ENCODE data around the gene SLC25A19.
"Not testable (repeated sequence)": the region's sequence is repeated elsewhere in the genome, so short reads cannot be mapped to it uniquely, and the experiment has no call there.

SLC25A19 gene

GRCh38 chr17:75271955-75272847 lies 17.0 kb downstream of the SLC25A19 start:
- no peak for DNase-seq
- in situ Hi-C loops (cut with HindIII; ENCODE audit: low pct_ligation_motif_present, low pct_unique_long_range_greater_than_20kb, low sequenced_read_pairs) = no loop called here

GRCh38 chr17:75271233-75271954 lies 17.8 kb downstream of the SLC25A19 start:
- in situ Hi-C loops (cut with HindIII; ENCODE audit: low pct_ligation_motif_present, low pct_unique_long_range_greater_than_20kb, low sequenced_read_pairs) = no loop called here
- DNase-seq = peak; percentile 83

- in situ Hi-C loops (cut with HindIII; ENCODE audit: low pct_ligation_motif_present, low pct_unique_long_range_greater_than_20kb, low sequenced_read_pairs) = no loop called here
- no peak for DNase-seq
These were observed 18.3 kb downstream of the SLC25A19 start, which contains the start of gene MIF4GD for GRCh38 chr17:75270966-75271232. Gene MIF4GD (minus strand): TSS chr17:75271231. CDS start chr17:75270195, 1,036 bp downstream.

- in situ Hi-C loops (cut with HindIII; ENCODE audit: low pct_ligation_motif_present, low pct_unique_long_range_greater_than_20kb, low sequenced_read_pairs) = no loop called here
- DNase-seq = peak; percentile 80
These were observed 18.8 kb downstream of the SLC25A19 start for GRCh38 chr17:75270218-75270965.

- in situ Hi-C loops (cut with HindIII; ENCODE audit: low pct_ligation_motif_present, low pct_unique_long_range_greater_than_20kb, low sequenced_read_pairs) = no loop called here
- peak; percentile 24 for DNase-seq
These were observed 19.4 kb downstream of the SLC25A19 start for GRCh38 chr17:75269844-75270217.

- DNase-seq = no peak
- in situ Hi-C loops (cut with HindIII; ENCODE audit: low pct_ligation_motif_present, low pct_unique_long_range_greater_than_20kb, low sequenced_read_pairs) = no loop called here
These were observed 21.6 kb downstream of the SLC25A19 start for GRCh38 chr17:75267411-75268232.

GRCh38 chr17:75267153-75267410 lies 22.2 kb downstream of the SLC25A19 start:
- no peak for DNase-seq
- in situ Hi-C loops (cut with HindIII; ENCODE audit: low pct_ligation_motif_present, low pct_unique_long_range_greater_than_20kb, low sequenced_read_pairs) = no loop called here

- in situ Hi-C loops (cut with HindIII; ENCODE audit: low pct_ligation_motif_present, low pct_unique_long_range_greater_than_20kb, low sequenced_read_pairs) = no loop called here
- no peak for DNase-seq
These were observed 22.7 kb downstream of the SLC25A19 start for GRCh38 chr17:75266316-75267152.

- in situ Hi-C loops (cut with HindIII; ENCODE audit: low pct_ligation_motif_present, low pct_unique_long_range_greater_than_20kb, low sequenced_read_pairs) = no loop called here
These were observed 23.5 kb downstream of the SLC25A19 start for GRCh38 chr17:75265614-75266315.

GRCh38 chr17:75263055-75263454 lies 26.2 kb downstream of the SLC25A19 start:
- in situ Hi-C loops (cut with HindIII; ENCODE audit: low pct_ligation_motif_present, low pct_unique_long_range_greater_than_20kb, low sequenced_read_pairs) = no loop called here
- no peak for DNase-seq

More at GRCh38 chr17:75265614-75266315, 23.5 kb downstream of the SLC25A19 start:
- no peak for DNase-seq

GRCh38 chr17:75262112-75262606 lies 27.1 kb downstream of the SLC25A19 start:
- peak; percentile 55 for DNase-seq
- in situ Hi-C loops (cut with HindIII; ENCODE audit: low pct_ligation_motif_present, low pct_unique_long_range_greater_than_20kb, low sequenced_read_pairs) = no loop called here

GRCh38 chr17:75261336-75262111 lies 27.7 kb downstream of the SLC25A19 start, which contains the start of the genes GGA3 and MRPS7:
Gene GGA3 (minus strand): TSS chr17:75261606. CDS start chr17:75261587, 19 bp downstream.
Gene MRPS7 (plus strand): TSS chr17:75261879. CDS start chr17:75261901, 22 bp downstream.
- peak; percentile 96 for DNase-seq
- in situ Hi-C loops (cut with HindIII; ENCODE audit: low pct_ligation_motif_present, low pct_unique_long_range_greater_than_20kb, low sequenced_read_pairs) = no loop called here

GRCh38 chr17:75260641-75261335 lies 28.4 kb downstream of the SLC25A19 start:
- DNase-seq = no peak
- in situ Hi-C loops (cut with HindIII; ENCODE audit: low pct_ligation_motif_present, low pct_unique_long_range_greater_than_20kb, low sequenced_read_pairs) = no loop called here

GRCh38 chr17:75257228-75257627 lies 32.0 kb downstream of the SLC25A19 start:
- in situ Hi-C loops (cut with HindIII; ENCODE audit: low pct_ligation_motif_present, low pct_unique_long_range_greater_than_20kb, low sequenced_read_pairs); DNase-seq: not testable (repeated sequence)

GRCh38 chr17:75255954-75256698 lies 33.1 kb downstream of the SLC25A19 start:
- DNase-seq; in situ Hi-C loops (cut with HindIII; ENCODE audit: low pct_ligation_motif_present, low pct_unique_long_range_greater_than_20kb, low sequenced_read_pairs): not testable (repeated sequence)
